HG03135 (cell line): ENCODE data around the gene RAE1.
"Not testable (repeated sequence)": the region's sequence is repeated elsewhere in the genome, so short reads cannot be mapped to it uniquely, and the experiment has no call there.

Experiments used
- ATAC-seq: cut with Tn5 transposase; IDR thresholded peaks from one replicate; pipeline ENCODE4 v1.9.1; 2021; ENCODE audit warnings: mild to moderate bottlenecking, moderate library complexity; ENCODE audit not compliant: unreplicated experiment

The RAE1 gene

GRCh38 chr20:57325632-57326356, 25.3 kb upstream of the RAE1 start:
- ATAC-seq: no peak

- no peak for ATAC-seq
Measured at GRCh38 chr20:57326667-57327455, 24.2 kb upstream of the RAE1 start.

- no peak for ATAC-seq
Measured at GRCh38 chr20:57327820-57328219, 23.2 kb upstream of the RAE1 start.

- no peak for ATAC-seq
Measured at GRCh38 chr20:57329608-57330221, 21.3 kb upstream of the RAE1 start, which contains the start of gene SPO11. TSS of gene SPO11 (plus strand) at chr20:57329803. CDS start at chr20:57329868, 65 bp downstream.

- no peak for ATAC-seq
Measured at GRCh38 chr20:57330998-57331397, 20.1 kb upstream of the RAE1 start.

- ATAC-seq: no peak
Measured at GRCh38 chr20:57332105-57333089, 18.7 kb upstream of the RAE1 start.

GRCh38 chr20:57335392-57335791, 15.7 kb upstream of the RAE1 start:
- no peak for ATAC-seq

GRCh38 chr20:57341663-57342062, 9.4 kb upstream of the RAE1 start:
- no peak for ATAC-seq

GRCh38 chr20:57342829-57343228, 8.2 kb upstream of the RAE1 start:
- ATAC-seq: no peak

- ATAC-seq: no peak
Measured at GRCh38 chr20:57346477-57346876, 4.6 kb upstream of the RAE1 start.

- no peak for ATAC-seq
Measured at GRCh38 chr20:57347393-57347792, 3.7 kb upstream of the RAE1 start.

- ATAC-seq: not testable (repeated sequence)
Measured at GRCh38 chr20:57348200-57348921, 2.7 kb upstream of the RAE1 start.

GRCh38 chr20:57348922-57349574, 2.0 kb upstream of the RAE1 start:
- ATAC-seq: not testable (repeated sequence)

- ATAC-seq: no peak
Measured at GRCh38 chr20:57350081-57350710, 859 bp upstream of the RAE1 start.

GRCh38 chr20:57350726-57351041, 371 bp upstream of the RAE1 start:
- not testable (repeated sequence) for ATAC-seq

- no peak for ATAC-seq
Measured at GRCh38 chr20:57352305-57352704, 1.2 kb downstream of the RAE1 start.

GRCh38 chr20:57353351-57353750, 2.3 kb downstream of the RAE1 start:
- ATAC-seq: no peak

GRCh38 chr20:57361517-57361916, 10.5 kb downstream of the RAE1 start:
- no peak for ATAC-seq

GRCh38 chr20:57364451-57364850, 13.4 kb downstream of the RAE1 start:
- ATAC-seq: no peak
